ENCODE results near the gene GRIK4. TPM values are rescaled to one million over a fixed set of nuclear protein-coding genes. Genes with fewer than 3 reads are reported as not detected.

GRIK4 gene
- total RNA-seq, 2 experiments from 2014 or later, result not detected

DNA sequence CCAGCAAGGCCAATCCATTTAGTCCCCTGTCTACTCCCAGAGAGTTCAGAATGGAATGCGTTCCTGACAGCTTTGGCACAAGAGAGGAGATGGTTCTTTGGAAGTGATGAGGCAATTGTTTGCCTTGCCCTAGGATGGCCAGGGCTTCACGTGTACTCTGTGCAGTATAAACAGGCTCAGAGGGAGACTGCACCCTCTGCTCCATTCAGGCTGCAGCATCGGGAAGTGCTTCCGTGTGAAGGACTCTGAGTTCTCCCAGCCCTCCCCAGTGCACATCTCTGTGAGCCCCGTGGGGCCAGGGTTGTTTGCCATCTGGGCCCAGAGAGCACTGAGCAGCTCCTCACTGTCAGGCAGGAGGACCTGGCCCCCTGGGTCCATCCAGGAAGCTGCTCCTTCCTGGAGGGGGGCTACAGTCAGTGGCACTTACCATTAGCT lies 297.1 kb downstream of the GRIK4 start:
- Histone ChIP-seq H3K4me1 (ENCODE audit: insufficient read depth, low read length) (no peaks in the 10 kb centered on the region), H3K9me3 (ENCODE audit: control insufficient read depth in 1 of 2, insufficient read depth in 1 of 2, low read length in 2 of 2) (no peaks in the 10 kb centered on the region), H3K27ac (ENCODE audit: low read depth in 1 of 2, low read length in 2 of 2) (no peak overlapping the region), H3K4me3 (ENCODE audit: low read length) (no peak overlapping the region), H3K27me3 (ENCODE audit: control insufficient read depth in 1 of 2, insufficient read depth in 2 of 2, low read length in 2 of 2) (peaks cover 3 to 13% of the 10 kb centered on the region in 2 experiments), H3K36me3 (ENCODE audit: insufficient read depth, low read length) (no peaks in the 10 kb centered on the region)
- ATAC-seq (ENCODE audit: poor library complexity) (no peak), DNase-seq (no peak)
- H3K27ac Mint-ChIP-seq, result no peak overlapping the region
- no peaks in the 10 kb centered on the region for H3K4me1 Mint-ChIP-seq (ENCODE audit: low read depth)
- CTCF ChIA-PET, result no interaction called here
- POLR2A ChIA-PET, result no interaction called here
- H3K9me3 Mint-ChIP-seq, result no peaks in the 10 kb centered on the region
- TF ChIP-seq, protein P1, sequence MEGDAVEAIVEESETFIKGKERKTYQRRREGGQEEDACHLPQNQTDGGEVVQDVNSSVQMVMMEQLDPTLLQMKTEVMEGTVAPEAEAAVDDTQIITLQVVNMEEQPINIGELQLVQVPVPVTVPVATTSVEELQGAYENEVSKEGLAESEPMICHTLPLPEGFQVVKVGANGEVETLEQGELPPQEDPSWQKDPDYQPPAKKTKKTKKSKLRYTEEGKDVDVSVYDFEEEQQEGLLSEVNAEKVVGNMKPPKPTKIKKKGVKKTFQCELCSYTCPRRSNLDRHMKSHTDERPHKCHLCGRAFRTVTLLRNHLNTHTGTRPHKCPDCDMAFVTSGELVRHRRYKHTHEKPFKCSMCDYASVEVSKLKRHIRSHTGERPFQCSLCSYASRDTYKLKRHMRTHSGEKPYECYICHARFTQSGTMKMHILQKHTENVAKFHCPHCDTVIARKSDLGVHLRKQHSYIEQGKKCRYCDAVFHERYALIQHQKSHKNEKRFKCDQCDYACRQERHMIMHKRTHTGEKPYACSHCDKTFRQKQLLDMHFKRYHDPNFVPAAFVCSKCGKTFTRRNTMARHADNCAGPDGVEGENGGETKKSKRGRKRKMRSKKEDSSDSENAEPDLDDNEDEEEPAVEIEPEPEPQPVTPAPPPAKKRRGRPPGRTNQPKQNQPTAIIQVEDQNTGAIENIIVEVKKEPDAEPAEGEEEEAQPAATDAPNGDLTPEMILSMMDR (IDR thresholded peaks at IDR 0.05), result no peak
- H3K36me3 Mint-ChIP-seq (ENCODE audit: low read depth), result no peaks in the 10 kb centered on the region
- intact Hi-C loops (cut with DNase I, micrococcal nuclease), result no loop called here
- H3K4me3 Mint-ChIP-seq, result no peak overlapping the region
- H3K27me3 Mint-ChIP-seq, result peaks cover 32% of the 10 kb centered on the region

DNA sequence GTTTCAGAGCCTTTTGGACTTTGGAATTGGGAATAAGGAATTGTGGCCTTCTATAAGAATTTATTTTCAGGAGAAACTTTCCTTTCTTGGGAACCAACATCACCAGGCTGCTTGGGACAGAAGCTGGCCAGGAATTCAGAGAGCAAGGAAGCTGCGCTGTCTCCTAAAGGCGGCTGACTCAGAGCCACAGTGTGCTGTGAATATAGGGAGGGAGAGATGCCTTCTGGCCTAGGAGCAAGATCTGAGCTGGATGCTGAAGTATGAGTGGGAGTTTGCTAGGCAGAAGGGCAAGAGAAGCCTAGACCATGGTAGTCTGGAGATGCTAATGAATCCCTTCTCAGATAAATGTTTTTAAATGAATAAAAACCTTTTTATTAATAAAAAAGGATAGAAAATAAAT lies 298.7 kb downstream of the GRIK4 start:
- Histone ChIP-seq H3K27ac (ENCODE audit: low read depth in 1 of 2, low read length in 2 of 2) (no peak overlapping the region), H3K9me3 (ENCODE audit: control insufficient read depth in 1 of 2, insufficient read depth in 1 of 2, low read length in 2 of 2) (peaks cover 0 to 1% of the 10 kb centered on the region in 2 experiments), H3K27me3 (ENCODE audit: control insufficient read depth in 1 of 2, insufficient read depth in 2 of 2, low read length in 2 of 2) (peaks cover 3 to 13% of the 10 kb centered on the region in 2 experiments), H3K4me3 (ENCODE audit: low read length) (no peak overlapping the region), H3K4me1 (ENCODE audit: insufficient read depth, low read length) (no peaks in the 10 kb centered on the region), H3K36me3 (ENCODE audit: insufficient read depth, low read length) (no peaks in the 10 kb centered on the region)
- ATAC-seq (ENCODE audit: poor library complexity) (no peak), DNase-seq (no peak)
- no peak overlapping the region for H3K27ac Mint-ChIP-seq
- TF ChIP-seq, protein P1 (IDR thresholded peaks at IDR 0.05), result no peak
- H3K9me3 Mint-ChIP-seq, result no peaks in the 10 kb centered on the region
- CTCF ChIA-PET, result no interaction called here
- POLR2A ChIA-PET, result no interaction called here
- no peaks in the 10 kb centered on the region for H3K36me3 Mint-ChIP-seq (ENCODE audit: low read depth)
- H3K4me1 Mint-ChIP-seq (ENCODE audit: low read depth), result no peaks in the 10 kb centered on the region
- intact Hi-C loops (cut with DNase I, micrococcal nuclease), result loop anchor here in 1 of 2 experiments (10.0 kb wide), 1 partner anchor 475 kb away; the partner anchor contains the start of gene ARHGEF12
- H3K4me3 Mint-ChIP-seq, result no peak overlapping the region
- peaks cover 20% of the 10 kb centered on the region for H3K27me3 Mint-ChIP-seq

DNA sequence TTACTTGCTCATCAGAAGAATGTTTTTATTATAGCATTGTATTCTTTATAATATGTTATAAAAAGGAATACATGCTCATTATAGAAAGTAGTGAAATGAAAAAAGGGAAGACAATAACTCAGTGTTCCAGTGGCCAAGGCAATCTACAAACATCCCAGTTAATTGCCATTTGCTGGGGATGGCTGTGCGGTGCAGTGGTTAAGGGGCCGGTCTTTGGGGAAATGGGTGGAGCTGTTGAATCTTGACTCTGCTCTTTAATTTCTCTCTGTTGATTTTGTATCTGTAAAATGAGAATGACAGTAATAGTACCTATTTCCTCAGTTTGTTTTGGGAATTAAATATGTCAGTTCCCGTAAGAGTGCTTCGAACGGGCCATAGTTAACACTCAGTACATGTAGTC lies 299.7 kb downstream of the GRIK4 start:
- POLR2A ChIA-PET, result no interaction called here
- H3K27ac ChIP-seq (ENCODE audit: low read depth in 1 of 2, low read length in 2 of 2), result no peak overlapping the region
- Mint-ChIP-seq H3K27ac (no peak overlapping the region), H3K36me3 (ENCODE audit: low read depth) (no peaks in the 10 kb centered on the region), H3K4me3 (no peak overlapping the region), H3K9me3 (no peaks in the 10 kb centered on the region), H3K4me1 (ENCODE audit: low read depth) (no peaks in the 10 kb centered on the region), H3K27me3 (peaks cover 13% of the 10 kb centered on the region)
- H3K27me3 ChIP-seq (ENCODE audit: control insufficient read depth in 1 of 2, insufficient read depth in 2 of 2, low read length in 2 of 2), result peaks cover 0 to 13% of the 10 kb centered on the region in 2 experiments
- DNase-seq (no peak), ATAC-seq (ENCODE audit: poor library complexity) (no peak)
- intact Hi-C loops (cut with DNase I, micrococcal nuclease), result loop anchor here in 1 of 2 experiments (10.0 kb wide), 1 partner anchor 476 kb away; the partner anchor contains the start of gene ARHGEF12
- H3K4me1 ChIP-seq (ENCODE audit: insufficient read depth, low read length), result no peaks in the 10 kb centered on the region
- H3K4me3 ChIP-seq (ENCODE audit: low read length), result no peak overlapping the region
- CTCF ChIA-PET, result no interaction called here
- no peaks in the 10 kb centered on the region for H3K36me3 ChIP-seq (ENCODE audit: insufficient read depth, low read length)
- peaks cover 0 to 6% of the 10 kb centered on the region in 2 experiments for H3K9me3 ChIP-seq (ENCODE audit: control insufficient read depth in 1 of 2, insufficient read depth in 1 of 2, low read length in 2 of 2)
- TF ChIP-seq, protein P1 (IDR thresholded peaks at IDR 0.05), result no peak

All from CD4-positive, alpha-beta T cell (primary cell).